Thyroid gland (tissue), 4 donors: ENCODE measurements around the gene PTPRG.

ENCODE experiments used
- POLR2A ChIP-seq, 2 donors: fragments of 450-650 bp; IDR thresholded peaks; one replicate each; pipeline ENCODE4 v1.6.1; 2017; ENCODE audit warnings: antibody characterized with exemption in 2 of 2, mild to moderate bottlenecking in 2 of 2, moderate library complexity in 1 of 2
- TF ChIP-seq, protein P1 (sequence below), 6 experiments: fragments of 200-600 bp in 3 of 6; fragments of 450-650 bp in 3 of 6; sonication (generic) in 3 of 6; IDR thresholded peaks; one replicate each; pipeline ENCODE4 v1.5.1; 2016 to 2019; ENCODE audit warnings: antibody characterized with exemption in 6 of 6, mild to moderate bottlenecking in 2 of 6, inconsistent platforms in 1 of 6, moderate library complexity in 1 of 6

DNA sequence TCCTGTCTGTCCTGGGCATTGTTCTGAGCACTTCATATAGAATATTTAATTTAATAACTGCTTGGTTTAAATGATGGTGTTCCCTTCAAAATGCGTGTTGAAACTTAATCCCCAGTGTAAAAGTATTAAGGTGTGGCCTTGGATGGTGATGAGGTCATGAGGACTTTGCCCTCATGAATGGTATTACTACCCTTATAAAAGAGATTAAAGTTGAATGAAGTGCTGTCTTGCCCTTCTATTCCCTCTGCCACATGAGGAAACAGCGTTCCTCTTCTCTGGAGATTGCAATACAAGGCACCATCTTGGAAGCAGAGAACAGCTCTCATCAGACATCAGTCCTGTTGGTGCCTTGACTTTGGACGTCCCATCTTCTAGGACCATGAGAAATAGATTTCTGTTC is 374.4 kb downstream of the PTPRG start:
- TF ChIP-seq, protein P1, sequence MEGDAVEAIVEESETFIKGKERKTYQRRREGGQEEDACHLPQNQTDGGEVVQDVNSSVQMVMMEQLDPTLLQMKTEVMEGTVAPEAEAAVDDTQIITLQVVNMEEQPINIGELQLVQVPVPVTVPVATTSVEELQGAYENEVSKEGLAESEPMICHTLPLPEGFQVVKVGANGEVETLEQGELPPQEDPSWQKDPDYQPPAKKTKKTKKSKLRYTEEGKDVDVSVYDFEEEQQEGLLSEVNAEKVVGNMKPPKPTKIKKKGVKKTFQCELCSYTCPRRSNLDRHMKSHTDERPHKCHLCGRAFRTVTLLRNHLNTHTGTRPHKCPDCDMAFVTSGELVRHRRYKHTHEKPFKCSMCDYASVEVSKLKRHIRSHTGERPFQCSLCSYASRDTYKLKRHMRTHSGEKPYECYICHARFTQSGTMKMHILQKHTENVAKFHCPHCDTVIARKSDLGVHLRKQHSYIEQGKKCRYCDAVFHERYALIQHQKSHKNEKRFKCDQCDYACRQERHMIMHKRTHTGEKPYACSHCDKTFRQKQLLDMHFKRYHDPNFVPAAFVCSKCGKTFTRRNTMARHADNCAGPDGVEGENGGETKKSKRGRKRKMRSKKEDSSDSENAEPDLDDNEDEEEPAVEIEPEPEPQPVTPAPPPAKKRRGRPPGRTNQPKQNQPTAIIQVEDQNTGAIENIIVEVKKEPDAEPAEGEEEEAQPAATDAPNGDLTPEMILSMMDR (IDR thresholded peaks at IDR 0.05), result no peak
- no peak for TF ChIP-seq POLR2A (IDR thresholded peaks at IDR 0.05)
